ENCODE data around the gene MMP25. TPM values are rescaled to one million over a fixed set of nuclear protein-coding genes. Genes with fewer than 3 reads are reported as not detected.

Gene MMP25
- total RNA-seq, 1 experiment from 2014 or later, result 49.0 TPM

- no peak for TF ChIP-seq ATF3 (CRISPR knock-in tag; conservative IDR thresholded peaks at IDR 0.05)
- 0 out of 2 replicates have a peak, but pooled peaks have one; percentile 50 for TF ChIP-seq TCF7 (CRISPR knock-in tag; IDR thresholded peaks at IDR 0.05; ENCODE audit: low read depth)
- TF ChIP-seq ZNF425 (CRISPR knock-in tag; conservative IDR thresholded peaks at IDR 0.05), result no peak
- no peak for TF ChIP-seq NR1H2 (CRISPR knock-in tag; IDR thresholded peaks at IDR 0.05)
- no peak for TF ChIP-seq ZBTB21 (CRISPR knock-in tag; IDR thresholded peaks at IDR 0.05; ENCODE audit: borderline replicate concordance)
- TF ChIP-seq NFATC4 (CRISPR knock-in tag; IDR thresholded peaks at IDR 0.05), result no peak; the same call in 1 of the 2 replicates
These were observed 38.2 kb upstream of the MMP25 start (continued) for GRCh38 chr16:3007957-3008689.

- ChIA-PET CTCF (interaction anchor here (1.1 to 13.4 kb wide), 5 partner anchors 13 to 32 kb away, joined by 3 to 360 read pairs (median 7); partner anchors contain the start of genes CLDN6, HCFC1R1, THOC6 and TNFRSF12A), POLR2A (interaction anchor here (1.2 to 13.9 kb wide), 6 partner anchors 13 to 91 kb away, joined by 3 to 502 read pairs (median 6); partner anchors contain the start of genes CLDN6, HCFC1R1, THOC6 and TNFRSF12A)
- no peaks in the 10 kb centered on the region for H3K27me3 Mint-ChIP-seq (ENCODE audit: low read depth)
- ATAC-seq (no peak), DNase-seq (ENCODE audit: low spot score) (no peak)
- peak overlapping the region; percentile 100 for H3K27ac Mint-ChIP-seq
- H3K9me3 Mint-ChIP-seq, result no peaks in the 10 kb centered on the region
- peaks cover 67% of the 10 kb centered on the region for H3K4me1 Mint-ChIP-seq
- H3K4me3 Mint-ChIP-seq, result peak overlapping the region; percentile 74
- TF ChIP-seq AR (CRISPR knock-in tag; IDR thresholded peaks at IDR 0.05), result 0 out of 2 replicates have a peak, but pooled peaks have one; percentile 4
- no peak for TF ChIP-seq FOXP1 (CRISPR knock-in tag; IDR thresholded peaks at IDR 0.05; ENCODE audit: borderline replicate concordance)
- no peak for TF ChIP-seq ARID4B (CRISPR knock-in tag; IDR thresholded peaks at IDR 0.05; ENCODE audit: borderline replicate concordance)
- no peak for TF ChIP-seq OVOL2 (CRISPR knock-in tag; IDR thresholded peaks at IDR 0.05; ENCODE audit: borderline replicate concordance)
- no peak for TF ChIP-seq SOX15 (CRISPR knock-in tag; IDR thresholded peaks at IDR 0.05)
- TF ChIP-seq TCF7 (CRISPR knock-in tag; IDR thresholded peaks at IDR 0.05; ENCODE audit: low read depth), result no peak
- TF ChIP-seq GABPB1 (CRISPR knock-in tag; IDR thresholded peaks at IDR 0.05), result no peak
- 0 out of 2 replicates have a peak, but pooled peaks have one; percentile 19 for TF ChIP-seq CREM (CRISPR knock-in tag; IDR thresholded peaks at IDR 0.05)
- no peak; the same call in 1 of the 2 replicates for TF ChIP-seq ZNF423 (CRISPR knock-in tag; IDR thresholded peaks at IDR 0.05)
- TF ChIP-seq ZNF263 (CRISPR knock-in tag; IDR thresholded peaks at IDR 0.05; ENCODE audit: low read depth), result no peak
- no peak for TF ChIP-seq EMX1 (CRISPR knock-in tag; IDR thresholded peaks at IDR 0.05)
- H3K36me3 Mint-ChIP-seq, result no peaks in the 10 kb centered on the region
These were observed 37.7 kb upstream of the MMP25 start for GRCh38 chr16:3008690-3009037.

Measured in WTC11 (cell line).